NCI-H2196 (cell line): Measurements from ENCODE around the gene VWA8.
"Not testable (repeated sequence)": the region's sequence is repeated elsewhere in the genome, so short reads cannot be mapped to it uniquely, and the experiment has no call there.

ENCODE experiments used
- DNase-seq: peaks from one replicate; lab custom pipeline; 2025; ENCODE audit not compliant: unreplicated experiment; lab: John Stamatoyannopoulos, UW

Gene VWA8

DNA sequence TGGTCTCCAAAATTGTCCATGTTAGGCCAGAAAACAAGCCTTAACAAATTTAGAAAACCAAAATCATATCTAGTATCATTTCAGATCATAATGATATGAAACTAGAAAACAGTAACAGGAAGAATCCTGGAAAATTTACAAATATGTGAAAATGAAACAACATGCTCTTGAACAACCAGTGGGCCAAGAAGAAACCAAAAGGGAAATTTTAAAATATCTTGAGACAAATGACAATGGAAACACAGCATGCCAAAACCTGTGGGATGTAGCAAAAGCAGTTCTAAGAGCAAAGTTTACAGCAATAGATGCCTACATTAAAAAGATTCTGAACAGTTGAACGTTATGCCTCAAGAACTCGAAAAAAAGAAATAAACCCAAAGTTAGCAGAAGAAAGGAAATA, 32.6 kb downstream of the VWA8 start:
- no peak for DNase-seq

DNA sequence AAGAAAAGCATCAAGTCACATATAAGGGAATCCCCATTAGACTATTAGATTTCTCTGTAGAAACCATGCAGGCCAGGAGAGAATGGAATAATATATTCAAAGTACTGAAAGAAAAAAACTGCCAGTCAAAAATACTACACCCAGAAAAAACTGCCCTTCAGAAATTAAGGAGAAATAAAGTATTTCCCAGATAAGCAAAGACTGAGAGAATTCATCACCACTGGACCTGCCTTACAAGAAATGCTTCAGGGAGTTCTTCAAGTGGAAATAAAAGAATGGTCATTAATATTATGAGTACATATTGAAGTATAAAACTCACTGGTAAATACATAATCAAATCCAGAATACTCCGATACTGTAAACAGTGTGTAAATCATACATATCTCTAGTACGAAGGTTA, 35.9 kb downstream of the VWA8 start:
- DNase-seq, result no peak

DNA sequence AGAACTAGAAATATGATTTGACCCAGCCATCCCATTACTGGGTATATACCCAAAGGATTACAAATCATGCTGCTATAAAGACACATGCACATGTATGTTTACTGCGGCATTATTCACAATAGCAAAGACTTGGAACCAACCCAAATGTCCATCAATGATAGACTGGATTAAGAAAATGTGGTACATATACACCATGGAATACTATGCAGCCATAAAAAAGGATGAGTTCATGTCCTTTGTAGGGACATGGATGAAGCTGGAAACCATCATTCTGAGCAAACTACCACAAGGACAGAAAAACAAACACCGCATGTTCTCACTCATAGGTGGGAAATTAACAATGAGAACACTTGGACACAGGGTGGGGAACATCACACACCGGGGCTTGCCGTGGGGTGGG, 38.0 kb downstream of the VWA8 start:
- DNase-seq, result not testable (repeated sequence)

DNA sequence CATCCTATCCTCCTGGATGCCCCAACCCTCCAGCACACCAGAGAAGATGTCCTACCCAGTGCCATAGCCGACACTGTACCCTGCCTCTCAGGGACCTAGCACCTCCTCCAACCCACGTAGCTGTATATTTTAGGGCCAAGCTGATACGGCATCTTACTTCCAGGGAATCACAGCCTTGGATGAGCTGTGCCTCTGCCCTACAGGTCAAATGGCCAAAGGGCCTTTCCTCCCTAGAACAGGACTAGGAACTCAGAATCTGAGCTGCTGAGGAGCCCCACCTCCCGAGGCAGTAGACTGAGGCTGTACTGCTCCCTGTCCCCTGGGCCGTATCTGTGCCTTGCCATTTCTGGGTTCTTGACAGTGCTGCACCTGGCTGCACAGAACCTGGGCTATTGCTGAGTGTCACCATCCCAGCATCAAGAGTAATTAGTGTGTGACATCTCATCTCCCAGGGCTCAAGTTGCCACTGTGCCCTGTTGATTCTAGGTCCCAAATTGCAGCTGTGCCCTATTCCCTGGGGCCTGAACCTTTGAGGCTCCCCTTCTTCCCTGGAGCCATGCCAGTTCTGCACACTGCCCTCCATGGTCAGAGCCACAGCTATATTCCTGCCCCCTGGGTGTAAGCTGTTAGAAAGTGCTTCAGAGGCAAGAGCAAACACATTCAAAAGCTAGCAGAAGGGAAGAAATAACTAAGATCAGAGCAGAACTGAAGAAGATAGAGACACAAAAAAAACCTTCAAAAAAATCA, 41.0 kb downstream of the VWA8 start:
- DNase-seq, result no peak

DNA sequence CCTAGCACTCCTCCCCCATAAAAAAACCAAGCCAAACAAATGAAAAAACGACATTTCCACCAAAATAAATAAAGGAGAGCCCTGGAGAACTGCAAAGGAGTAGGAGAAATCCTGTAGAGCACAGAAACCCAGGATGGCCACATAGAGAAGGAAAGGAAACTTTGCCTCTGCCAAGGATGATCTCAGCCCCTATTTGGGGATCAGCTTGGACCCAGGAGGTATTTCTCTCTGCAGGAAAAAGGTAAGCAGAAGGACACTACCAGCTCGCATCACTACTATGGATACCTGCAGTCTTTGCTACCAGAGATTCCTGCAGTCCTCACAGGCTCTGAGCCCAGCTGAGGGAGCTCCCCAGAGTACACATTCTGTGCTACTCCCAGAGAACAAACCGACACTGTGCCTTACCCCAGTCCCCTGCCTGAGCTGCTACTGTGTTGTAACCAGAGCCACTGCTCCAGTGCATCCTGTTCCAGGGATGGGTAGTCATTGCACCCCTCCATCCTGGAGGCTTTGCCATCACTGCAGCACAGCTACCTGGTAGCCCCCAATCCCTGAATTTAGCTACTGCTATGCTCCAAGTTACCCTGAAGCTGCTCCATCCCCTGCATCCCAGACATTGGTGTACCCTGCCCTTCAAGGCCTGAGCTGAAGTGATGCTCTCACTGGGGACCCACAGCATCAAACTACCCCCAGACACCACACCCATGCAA, 41.7 kb downstream of the VWA8 start:
- no peak for DNase-seq

DNA sequence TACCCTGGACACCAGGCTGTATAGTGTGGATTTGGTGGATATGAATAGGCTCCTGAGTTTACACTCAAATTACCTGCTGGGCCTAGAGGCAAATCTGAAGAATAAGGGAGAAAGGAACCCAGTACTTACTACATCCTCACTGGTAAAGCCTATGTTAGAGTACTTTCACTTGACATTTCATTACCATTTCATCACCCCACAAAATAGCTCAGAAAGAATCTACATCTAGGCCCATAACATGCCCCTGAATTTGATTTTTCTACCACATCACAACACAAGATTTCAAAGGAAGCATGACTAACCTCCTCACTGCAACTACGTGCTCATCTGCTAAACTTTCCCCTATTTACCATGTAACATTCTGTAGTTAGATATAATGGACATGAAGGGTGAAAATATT, 43.3 kb downstream of the VWA8 start:
- DNase-seq, result no peak

DNA sequence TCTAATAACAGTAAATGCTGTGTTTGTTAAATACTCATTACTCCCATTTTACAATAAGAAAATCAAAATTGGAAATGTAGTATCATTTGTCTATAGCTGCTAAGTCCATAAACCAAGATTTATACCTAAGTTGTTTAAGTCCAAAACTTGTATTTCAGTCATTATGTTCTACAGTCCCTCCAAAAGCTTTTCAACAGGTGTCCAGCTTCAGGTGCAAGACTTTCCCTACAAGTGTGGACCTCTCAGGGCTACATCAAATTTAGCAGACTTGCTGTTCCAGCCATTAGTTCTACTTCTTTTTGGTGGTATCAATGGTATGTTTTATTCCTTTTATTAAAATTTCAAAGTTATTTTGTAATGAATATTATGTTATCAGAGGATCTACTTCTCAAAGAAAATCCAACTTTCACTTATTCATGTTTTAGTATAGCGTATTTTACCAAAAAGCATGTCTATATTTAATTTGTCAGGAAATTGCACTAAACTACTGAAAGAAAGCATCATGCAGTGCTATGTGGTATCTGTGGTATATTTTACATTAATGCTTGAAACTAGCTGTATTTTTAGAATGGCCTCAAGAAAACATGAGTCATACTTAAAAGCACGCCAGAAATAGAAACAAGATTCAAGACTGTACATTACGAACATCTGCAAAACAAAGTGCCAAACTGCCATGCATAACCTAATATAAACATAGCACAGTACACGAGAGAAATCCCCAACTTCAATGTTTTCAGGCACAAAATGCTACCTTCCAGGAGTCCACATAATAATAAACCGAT, 44.5 kb downstream of the VWA8 start:
- DNase-seq, result no peak

DNA sequence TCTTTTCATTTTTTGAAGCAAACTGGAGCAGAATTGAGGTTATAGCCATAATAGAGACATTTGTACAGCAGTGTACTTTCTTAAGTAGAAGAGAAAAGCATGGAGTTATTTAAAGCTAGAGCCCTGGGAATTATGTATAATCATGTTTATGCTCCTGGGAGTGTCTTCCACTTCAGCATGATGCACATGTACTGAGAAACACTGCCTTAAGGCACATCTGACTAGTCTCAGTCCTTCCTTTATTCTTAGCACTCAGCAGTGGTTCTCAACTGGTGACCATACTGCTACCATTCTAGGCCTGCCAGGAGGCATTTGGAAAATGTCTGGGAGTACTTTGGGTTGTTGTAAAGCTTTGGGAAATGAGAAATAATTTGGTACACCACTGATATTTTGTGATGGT, 45.8 kb downstream of the VWA8 start:
- no peak for DNase-seq

DNA sequence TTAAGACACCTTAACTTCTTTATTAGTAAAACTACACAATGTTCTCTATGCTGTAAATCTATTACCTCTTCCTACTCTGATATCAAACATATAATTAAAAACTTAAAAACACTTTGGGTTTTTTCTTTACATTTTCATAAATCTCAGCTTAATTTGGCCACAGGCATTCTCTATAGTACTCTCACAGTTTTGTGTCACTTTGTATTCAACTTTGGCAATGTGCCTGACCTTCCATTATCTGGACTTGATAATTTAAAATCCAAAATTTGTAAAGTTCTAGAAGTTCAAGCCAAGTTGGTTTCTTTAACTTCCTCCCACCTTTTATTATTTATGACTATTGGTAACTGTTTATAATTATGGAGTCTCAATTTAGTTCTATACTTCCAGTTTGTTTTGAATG, 46.4 kb downstream of the VWA8 start:
- no peak for DNase-seq

DNA sequence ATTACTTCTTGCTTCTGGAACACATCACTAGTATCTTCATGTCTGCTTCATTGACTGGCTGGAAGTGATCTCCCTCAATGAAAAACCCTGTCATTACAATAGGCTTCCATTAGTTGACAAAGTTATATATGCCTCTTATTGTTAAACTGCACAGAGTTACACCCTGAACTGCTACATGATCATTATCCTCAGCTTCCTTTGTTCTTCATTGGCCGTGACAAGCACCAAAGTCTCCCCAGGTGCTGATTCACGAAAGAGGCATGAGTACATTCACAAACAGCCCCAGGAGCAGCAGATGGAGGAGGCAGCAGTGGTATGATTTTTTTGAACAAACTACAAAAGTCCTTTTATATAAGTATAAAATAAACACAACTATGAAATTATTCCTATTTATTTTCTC, 51.4 kb downstream of the VWA8 start:
- no peak for DNase-seq

DNA sequence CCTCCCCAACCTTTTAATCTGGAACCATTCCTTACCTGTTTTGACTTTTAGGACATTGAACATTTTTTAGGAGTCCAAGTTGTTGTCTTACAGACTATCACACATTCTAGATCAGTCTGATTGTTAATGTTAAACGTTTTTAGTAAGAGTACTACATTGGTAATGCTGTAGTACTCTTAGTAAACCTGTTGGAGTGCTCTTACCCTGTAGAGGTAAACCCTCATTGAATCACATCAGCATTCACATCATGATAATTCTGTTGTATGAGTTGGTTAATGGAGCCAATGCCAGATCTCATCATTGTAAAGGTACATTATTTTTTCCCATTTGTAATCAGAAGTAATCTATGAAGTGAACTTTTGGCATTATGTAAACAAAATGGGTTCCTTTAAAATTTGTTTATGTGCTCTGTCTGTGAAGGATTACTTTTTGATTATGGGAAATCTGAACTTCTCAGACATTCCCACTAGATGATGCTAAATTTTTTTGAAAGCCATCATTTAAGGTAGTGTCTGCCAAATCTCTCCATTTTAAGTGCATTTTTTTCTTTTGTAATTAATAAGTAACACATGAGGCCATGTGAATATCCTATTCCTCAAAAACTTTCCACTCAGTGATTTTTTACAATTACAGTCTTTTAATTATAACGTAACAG, 55.2 kb downstream of the VWA8 start:
- no peak for DNase-seq

DNA sequence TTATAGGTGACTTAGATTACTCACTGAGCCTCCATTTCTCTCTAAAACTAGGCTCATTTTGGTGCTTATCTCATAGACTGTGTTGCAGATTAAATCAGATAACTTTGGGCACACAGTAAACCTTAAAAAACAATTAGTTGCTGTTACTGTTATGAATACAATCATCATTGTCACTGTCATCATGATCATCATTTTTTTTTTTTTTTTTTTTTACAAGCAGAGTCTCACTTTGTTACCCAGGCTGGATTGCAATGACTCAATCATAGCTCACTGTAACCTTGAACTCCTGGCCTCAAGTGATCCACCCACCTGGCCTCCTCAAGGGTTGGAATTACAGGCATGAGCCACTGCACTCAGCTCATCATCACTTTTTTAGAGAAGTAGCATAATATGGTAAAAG, 60.0 kb downstream of the VWA8 start:
- no peak for DNase-seq

DNA sequence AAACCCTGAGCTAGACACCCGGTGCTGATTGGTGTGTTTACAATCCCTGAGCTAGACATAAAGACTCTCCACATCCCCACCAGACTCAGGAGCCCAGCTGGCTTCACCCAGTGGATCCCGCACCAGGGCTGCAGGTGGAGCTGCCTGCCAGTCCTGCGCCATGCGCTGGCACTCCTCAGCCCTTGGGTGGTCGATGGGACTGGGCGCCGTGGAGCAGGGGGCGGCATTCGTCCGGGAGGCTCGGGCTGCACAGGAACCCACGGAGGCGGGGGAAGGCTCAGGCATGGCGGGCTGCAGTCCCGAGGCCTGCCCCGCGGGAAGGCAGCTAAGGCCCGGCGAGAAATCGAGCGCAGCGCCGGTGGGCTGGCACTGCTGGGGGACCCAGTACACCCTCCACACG, 62.5 kb downstream of the VWA8 start:
- DNase-seq, result not testable (repeated sequence)

DNA sequence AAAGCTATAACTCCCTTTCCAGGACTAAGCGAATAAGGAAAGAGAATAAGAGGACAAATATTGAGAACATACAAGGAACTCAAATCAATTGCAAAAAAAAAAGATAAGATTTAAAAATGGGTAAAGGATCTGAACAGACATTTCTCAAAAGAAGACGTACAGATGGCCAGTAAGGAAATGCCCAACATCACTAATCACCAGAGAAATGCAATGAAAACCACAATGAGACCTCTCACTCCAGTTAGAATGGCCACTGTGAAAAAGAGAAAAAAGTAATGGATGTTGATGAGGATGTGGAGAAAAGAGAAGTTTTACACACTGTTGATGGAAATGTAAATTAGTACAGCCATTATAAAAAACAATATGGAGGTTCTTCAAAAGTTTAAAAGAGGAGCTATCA, 63.8 kb downstream of the VWA8 start:
- no peak for DNase-seq

DNA sequence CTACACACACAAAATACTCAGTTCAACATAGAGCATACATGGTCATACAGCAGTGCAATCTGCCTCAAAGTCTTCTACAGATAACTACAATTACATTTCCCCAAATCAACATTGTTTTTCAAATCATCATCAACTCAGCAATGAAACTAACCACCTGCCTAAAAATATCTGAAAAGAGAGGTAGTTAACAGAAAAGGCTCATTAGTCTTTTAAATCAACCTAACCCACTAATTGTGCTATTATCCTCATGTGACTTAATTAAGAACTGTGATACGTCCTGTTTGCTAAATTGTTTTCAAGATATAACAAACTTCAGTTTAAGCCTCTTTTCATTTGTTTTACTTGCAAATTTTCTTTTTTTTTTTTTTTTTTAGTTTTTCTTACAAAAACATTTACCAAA, 65.4 kb downstream of the VWA8 start:
- DNase-seq, result no peak

DNA sequence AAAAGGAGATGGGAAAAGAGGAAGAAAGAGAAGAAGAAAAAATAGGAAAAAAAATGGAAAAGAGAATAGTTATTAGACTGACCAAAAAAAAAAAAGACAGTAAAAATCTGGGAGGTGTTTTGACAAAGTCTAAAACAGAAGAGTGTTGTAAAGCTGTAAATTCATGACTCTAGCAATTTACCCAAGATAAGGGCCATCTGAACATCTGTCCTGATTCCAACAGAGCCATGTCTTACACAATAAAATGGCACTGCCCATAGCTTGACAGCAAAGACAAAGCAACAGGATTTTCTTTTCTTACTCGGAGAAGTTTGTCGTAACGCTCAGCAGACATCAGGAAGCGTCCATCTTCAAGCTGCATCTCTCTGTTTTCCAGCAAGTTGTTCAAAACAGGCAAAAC, 69.8 kb downstream of the VWA8 start:
- DNase-seq, result no peak

DNA sequence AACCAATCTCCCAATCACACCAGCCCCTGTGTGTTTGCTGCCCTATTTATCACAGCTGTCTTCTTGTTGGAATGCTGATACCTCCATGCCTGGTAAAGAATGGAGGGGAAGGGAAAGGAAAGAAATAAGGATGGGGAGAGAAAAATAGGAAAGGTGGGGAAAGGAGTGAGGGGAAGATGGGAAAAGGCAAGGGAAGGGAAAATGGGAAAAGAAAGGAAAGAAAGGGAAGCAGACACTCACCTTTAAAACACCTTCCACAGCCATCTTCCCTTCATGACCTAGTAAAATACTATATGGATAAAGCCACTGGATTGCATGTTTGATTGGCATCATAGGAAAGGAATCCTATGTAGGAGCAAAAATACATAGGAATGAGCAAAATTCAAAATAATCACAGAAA, 77.8 kb downstream of the VWA8 start:
- no peak for DNase-seq

DNA sequence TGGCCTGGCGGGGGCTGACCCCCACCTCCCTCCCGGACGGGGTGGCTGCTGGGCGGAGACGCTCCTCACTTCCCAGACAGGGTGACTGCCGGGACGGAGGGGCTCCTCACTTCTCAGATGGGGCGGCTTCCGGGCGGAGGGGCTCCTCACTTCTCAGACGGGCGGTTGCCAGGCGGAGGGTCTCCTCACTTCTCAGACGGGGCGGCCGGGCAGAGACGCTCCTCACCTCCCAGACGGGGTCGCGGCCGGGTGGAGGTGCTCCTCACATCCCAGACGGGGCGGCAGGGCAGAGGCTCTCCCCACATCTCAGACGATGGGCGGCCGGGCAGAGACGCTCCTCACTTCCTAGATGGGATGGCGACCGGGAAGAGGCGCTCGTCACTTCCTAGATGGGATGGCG, 79.0 kb downstream of the VWA8 start:
- DNase-seq, result not testable (repeated sequence)

DNA sequence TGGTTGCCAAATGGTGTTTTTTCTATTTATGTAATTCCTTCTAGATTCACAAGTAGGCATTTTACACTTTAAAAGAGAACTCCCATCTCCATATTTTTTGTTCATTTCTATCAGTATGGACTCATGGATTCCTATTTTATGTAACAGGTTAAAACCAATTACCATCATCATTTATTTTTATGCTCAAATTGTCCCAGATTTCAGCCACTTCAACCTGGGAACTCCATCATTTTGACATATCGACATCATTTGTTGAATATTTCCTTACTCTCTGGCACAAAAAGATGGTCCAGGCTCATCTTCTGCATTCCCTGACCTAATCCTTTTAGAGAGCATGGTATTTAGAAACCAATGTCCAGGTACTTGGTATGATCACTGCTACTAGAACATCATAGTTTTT, 79.9 kb downstream of the VWA8 start:
- DNase-seq, result no peak

DNA sequence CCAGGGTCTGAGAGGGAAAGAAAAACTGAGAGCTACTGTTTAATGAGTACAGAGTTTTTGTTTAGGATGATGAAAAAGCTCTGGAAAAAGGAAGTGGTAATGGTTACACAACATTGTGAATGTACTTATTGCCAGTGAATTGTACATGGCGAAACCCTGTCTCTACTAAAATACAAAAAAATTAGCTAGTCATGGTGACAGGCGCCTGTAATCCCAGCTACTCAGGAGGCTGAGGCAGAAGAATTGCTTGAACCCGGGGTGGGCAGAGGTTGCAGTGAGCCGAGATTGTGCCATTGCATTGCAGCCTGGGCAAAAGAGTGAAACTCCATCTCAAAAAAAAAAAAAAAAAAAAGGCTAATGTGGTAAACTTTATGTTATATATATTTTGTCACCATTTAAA, 96.3 kb downstream of the VWA8 start:
- DNase-seq, result no peak

DNA sequence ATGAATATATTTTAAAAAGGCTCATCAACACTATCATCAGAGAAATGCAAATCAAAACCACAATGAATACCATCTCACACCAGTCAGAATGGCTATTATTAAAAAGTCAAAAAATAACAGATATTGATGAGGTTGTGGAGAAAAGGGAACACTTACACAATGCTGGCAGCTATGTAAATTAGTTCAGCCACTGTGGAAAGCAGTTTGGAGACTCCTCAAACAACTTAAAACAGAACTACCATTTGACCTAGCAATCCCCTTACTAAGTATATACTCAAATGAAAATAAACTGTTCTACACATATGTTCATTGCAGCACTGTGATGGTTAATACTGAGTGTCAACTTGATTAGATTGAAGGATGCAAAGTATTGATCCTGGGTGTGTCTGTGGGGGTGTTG, 98.2 kb downstream of the VWA8 start:
- not testable (repeated sequence) for DNase-seq

DNA sequence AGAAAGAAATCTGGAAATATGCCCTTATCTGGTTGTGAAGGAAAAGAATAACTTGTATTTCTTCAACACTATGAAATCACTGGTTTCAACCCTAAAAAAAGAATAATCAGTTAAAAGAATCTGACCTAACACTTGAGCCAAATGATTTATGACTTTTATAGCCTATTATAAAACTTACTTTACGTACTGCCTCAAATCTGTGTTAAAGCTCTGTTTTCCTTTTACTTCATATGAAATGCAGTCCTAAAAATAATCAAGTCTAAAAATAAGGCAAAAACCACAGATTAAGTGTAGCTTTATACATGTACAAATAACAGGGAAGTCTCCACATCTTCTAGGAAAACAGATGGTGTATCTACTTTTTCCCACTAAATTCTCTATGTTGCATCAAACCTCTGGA, 101.3 kb downstream of the VWA8 start:
- DNase-seq, result no peak
